ENCODE data around the gene TPRN. TPM values are rescaled to one million over a fixed set of nuclear protein-coding genes. Genes with fewer than 3 reads are reported as not detected.

Gene TPRN
- total RNA-seq, 1 experiment from 2014 or later: 43.1 TPM

DNA sequence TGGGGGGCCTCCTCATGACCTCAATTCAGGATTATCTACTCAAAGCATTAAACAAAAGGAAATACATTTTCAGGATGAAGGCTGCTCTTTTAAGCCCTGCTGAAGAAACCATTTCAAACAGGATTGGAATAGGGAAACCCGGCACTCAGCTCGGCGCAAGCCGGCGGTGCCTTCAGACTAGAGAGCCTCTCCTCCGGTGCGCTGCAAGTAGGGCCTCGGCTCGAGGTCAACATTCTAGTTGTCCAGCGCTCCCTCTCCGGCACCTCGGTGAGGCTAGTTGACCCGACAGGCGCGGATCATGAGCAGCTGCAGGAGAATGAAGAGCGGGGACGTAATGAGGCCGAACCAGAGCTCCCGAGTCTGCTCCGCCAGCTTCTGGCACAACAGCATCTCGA lies 4.2 kb upstream of the TPRN start:
- peak overlapping the region; percentile 82 for H3K27ac Mint-ChIP-seq
- ATAC-seq (no peak), DNase-seq (ENCODE audit: low spot score) (no peak)
- no peaks in the 10 kb centered on the region for H3K9me3 Mint-ChIP-seq
- peaks cover 31% of the 10 kb centered on the region for H3K4me1 Mint-ChIP-seq
- CTCF ChIA-PET: interaction anchor here (0.9 to 1.8 kb wide), 5 partner anchors 14 to 33 kb away, joined by 3 to 6 read pairs (median 3); partner anchors contain the start of gene SSNA1
- POLR2A ChIA-PET: interaction anchor here (1.4 kb wide), 1 partner anchor 16 kb away, joined by 4 read pairs; the partner anchor contains the start of gene SSNA1
- peak overlapping the region; percentile 97 for H3K4me3 Mint-ChIP-seq
- no peak for TF ChIP-seq ESRRA (CRISPR knock-in tag; IDR thresholded peaks at IDR 0.05; ENCODE audit: borderline replicate concordance)
- TF ChIP-seq NR2C2 (CRISPR knock-in tag; IDR thresholded peaks at IDR 0.05): no peak
- TF ChIP-seq, protein P1, sequence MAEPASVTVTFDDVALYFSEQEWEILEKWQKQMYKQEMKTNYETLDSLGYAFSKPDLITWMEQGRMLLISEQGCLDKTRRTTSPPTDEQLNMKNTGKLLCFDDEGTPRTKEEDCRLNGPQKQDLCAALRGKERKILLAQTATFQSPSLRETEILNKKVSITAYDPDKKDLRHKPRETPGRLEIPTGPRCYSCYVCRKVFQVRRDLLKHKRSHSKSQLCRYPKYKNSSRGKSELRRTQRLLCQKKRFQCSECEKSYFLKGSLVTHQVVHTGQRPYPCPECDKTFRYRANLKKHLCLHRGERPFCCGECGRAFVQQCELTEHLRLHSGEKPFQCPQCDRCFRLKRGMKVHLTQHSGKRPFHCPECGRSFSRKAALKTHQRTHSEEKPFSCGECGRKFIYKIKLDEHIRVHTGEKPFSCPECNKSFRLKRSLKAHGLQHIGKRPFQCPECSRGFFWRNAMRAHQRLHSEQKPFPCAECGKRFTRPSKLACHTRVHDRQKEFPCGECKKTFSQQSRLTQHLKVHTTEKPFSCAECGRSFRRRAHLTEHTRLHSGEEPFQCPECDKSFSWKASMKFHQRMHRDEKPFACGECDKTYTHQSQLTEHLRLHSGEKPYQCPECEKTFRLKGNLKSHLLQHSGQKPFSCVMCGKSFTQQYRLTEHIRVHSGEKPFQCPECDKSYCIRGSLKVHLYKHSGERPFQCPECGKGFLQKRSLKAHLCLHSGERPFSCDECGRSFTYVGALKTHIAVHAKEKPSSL (CRISPR knock-in tag; conservative IDR thresholded peaks at IDR 0.05): no peak
- no peak for TF ChIP-seq ZNF121 (CRISPR knock-in tag; IDR thresholded peaks at IDR 0.05)
- TF ChIP-seq, protein P2, sequence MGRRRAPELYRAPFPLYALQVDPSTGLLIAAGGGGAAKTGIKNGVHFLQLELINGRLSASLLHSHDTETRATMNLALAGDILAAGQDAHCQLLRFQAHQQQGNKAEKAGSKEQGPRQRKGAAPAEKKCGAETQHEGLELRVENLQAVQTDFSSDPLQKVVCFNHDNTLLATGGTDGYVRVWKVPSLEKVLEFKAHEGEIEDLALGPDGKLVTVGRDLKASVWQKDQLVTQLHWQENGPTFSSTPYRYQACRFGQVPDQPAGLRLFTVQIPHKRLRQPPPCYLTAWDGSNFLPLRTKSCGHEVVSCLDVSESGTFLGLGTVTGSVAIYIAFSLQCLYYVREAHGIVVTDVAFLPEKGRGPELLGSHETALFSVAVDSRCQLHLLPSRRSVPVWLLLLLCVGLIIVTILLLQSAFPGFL (CRISPR knock-in tag; IDR thresholded peaks at IDR 0.05; ENCODE audit: borderline replicate concordance): no peak
- peaks cover 24% of the 10 kb centered on the region for H3K36me3 Mint-ChIP-seq
- H3K27me3 Mint-ChIP-seq (ENCODE audit: low read depth): no peaks in the 10 kb centered on the region

DNA sequence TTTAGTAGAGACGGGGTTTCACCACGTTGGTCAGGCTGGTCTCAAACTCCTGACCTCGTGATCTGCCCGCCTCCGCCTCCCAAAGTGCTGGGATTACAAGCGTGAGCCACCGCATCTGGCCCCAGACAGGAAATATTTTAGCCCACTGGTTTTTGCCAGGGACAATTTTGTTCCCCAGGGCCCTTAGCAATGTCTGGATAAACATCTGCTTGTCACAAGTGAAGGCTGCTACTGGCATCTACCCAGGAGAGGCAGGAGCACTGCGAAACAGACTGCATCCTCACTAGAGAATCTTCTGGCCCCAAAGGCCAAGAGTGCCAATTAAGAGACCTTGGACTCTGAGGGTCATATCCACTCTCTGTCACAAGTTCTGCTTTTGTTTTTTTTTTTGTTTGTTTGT lies 2.4 kb upstream of the TPRN start:
- Mint-ChIP-seq H3K36me3 (peaks cover 14% of the 10 kb centered on the region), H3K9me3 (no peaks in the 10 kb centered on the region), H3K4me1 (peaks cover 40% of the 10 kb centered on the region), H3K27me3 (ENCODE audit: low read depth) (no peaks in the 10 kb centered on the region), H3K27ac (no peak overlapping the region), H3K4me3 (peak overlapping the region; percentile 24)
- ATAC-seq: no peak
- POLR2A ChIA-PET: interaction anchor here (0.7 to 1.3 kb wide), 2 partner anchors 8 to 15 kb away, joined by 3 to 6 read pairs; no protein-coding TSS in a partner anchor
- DNase-seq (ENCODE audit: low spot score): no peak
- TF ChIP-seq ZNF138 (CRISPR knock-in tag; conservative IDR thresholded peaks at IDR 0.05): no peak
- TF ChIP-seq, protein P3, sequence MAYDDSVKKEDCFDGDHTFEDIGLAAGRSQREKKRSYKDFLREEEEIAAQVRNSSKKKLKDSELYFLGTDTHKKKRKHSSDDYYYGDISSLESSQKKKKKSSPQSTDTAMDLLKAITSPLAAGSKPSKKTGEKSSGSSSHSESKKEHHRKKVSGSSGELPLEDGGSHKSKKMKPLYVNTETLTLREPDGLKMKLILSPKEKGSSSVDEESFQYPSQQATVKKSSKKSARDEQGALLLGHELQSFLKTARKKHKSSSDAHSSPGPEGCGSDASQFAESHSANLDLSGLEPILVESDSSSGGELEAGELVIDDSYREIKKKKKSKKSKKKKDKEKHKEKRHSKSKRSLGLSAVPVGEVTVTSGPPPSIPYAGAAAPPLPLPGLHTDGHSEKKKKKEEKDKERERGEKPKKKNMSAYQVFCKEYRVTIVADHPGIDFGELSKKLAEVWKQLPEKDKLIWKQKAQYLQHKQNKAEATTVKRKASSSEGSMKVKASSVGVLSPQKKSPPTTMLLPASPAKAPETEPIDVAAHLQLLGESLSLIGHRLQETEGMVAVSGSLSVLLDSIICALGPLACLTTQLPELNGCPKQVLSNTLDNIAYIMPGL (CRISPR knock-in tag; IDR thresholded peaks at IDR 0.05): no peak
- CTCF ChIA-PET: no interaction called here

DNA sequence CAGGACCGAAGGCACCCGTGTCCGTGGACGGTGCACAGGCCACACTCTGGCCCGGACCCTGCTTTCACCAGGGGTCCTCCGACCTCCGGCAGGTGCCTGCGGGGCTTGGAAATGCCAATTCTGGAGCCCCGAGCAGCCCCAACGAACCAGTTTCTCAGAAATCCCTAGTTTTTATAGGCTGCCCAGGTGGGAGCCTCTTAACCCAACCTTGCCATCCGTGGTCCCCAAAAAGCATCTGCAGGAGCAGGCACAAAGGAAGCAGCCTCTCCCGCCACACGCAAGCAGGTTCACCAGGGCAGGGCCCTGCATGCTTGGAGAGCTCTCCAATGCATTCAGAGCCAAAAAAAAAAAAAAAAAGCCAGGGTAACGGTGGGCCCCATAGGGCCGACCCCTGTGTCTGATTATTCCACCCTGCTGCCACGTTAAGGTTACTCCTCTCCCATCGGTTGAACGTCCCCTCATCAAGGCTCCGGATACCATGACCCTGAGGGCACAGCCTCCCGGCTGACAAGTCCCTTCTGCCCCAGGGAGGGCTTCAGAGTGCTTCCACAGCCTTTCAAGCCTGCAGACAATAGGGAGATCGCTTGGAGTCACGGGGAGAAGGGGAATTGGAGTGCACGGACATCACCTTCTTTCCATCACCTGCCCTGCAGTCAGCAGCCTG lies 796 bp upstream of the TPRN start:
- ChIA-PET CTCF (interaction anchor here (0.6 to 2.8 kb wide), 17 partner anchors 12 to 624 kb away, joined by 3 to 28 read pairs (median 5); partner anchors contain the start of genes AJM1, ANAPC2, CYSRT1 and ENTPD2), POLR2A (interaction anchor here (0.6 to 1.5 kb wide), 19 partner anchors 11 to 223 kb away, joined by 3 to 13 read pairs (median 5); partner anchors contain the start of genes ANAPC2, MAN1B1, NELFB and RNF208)
- peak overlapping the region; percentile 81 for H3K4me3 Mint-ChIP-seq
- no peaks in the 10 kb centered on the region for H3K27me3 Mint-ChIP-seq (ENCODE audit: low read depth)
- DNase-seq (ENCODE audit: low spot score) (no peak), ATAC-seq (peak; percentile 0; the same call in 1 of the 2 replicates)
- peak overlapping the region; percentile 91 for H3K27ac Mint-ChIP-seq
- H3K4me1 Mint-ChIP-seq: peaks cover 34% of the 10 kb centered on the region
- TF ChIP-seq, protein P4, sequence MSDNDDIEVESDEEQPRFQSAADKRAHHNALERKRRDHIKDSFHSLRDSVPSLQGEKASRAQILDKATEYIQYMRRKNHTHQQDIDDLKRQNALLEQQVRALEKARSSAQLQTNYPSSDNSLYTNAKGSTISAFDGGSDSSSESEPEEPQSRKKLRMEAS (CRISPR knock-in tag; IDR thresholded peaks at IDR 0.05): 0 out of 2 replicates have a peak, but pooled peaks have one; percentile 5
- TF ChIP-seq, protein P5, sequence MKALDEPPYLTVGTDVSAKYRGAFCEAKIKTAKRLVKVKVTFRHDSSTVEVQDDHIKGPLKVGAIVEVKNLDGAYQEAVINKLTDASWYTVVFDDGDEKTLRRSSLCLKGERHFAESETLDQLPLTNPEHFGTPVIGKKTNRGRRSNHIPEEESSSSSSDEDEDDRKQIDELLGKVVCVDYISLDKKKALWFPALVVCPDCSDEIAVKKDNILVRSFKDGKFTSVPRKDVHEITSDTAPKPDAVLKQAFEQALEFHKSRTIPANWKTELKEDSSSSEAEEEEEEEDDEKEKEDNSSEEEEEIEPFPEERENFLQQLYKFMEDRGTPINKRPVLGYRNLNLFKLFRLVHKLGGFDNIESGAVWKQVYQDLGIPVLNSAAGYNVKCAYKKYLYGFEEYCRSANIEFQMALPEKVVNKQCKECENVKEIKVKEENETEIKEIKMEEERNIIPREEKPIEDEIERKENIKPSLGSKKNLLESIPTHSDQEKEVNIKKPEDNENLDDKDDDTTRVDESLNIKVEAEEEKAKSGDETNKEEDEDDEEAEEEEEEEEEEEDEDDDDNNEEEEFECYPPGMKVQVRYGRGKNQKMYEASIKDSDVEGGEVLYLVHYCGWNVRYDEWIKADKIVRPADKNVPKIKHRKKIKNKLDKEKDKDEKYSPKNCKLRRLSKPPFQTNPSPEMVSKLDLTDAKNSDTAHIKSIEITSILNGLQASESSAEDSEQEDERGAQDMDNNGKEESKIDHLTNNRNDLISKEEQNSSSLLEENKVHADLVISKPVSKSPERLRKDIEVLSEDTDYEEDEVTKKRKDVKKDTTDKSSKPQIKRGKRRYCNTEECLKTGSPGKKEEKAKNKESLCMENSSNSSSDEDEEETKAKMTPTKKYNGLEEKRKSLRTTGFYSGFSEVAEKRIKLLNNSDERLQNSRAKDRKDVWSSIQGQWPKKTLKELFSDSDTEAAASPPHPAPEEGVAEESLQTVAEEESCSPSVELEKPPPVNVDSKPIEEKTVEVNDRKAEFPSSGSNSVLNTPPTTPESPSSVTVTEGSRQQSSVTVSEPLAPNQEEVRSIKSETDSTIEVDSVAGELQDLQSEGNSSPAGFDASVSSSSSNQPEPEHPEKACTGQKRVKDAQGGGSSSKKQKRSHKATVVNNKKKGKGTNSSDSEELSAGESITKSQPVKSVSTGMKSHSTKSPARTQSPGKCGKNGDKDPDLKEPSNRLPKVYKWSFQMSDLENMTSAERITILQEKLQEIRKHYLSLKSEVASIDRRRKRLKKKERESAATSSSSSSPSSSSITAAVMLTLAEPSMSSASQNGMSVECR (CRISPR knock-in tag; IDR thresholded peaks at IDR 0.05; ENCODE audit: borderline replicate concordance): 0 out of 2 replicates have a peak, but pooled peaks have one; percentile 53
- 0 out of 2 replicates have a peak, but pooled peaks have one; percentile 1 for TF ChIP-seq KAT7 (CRISPR knock-in tag; IDR thresholded peaks at IDR 0.05; ENCODE audit: borderline replicate concordance)
- TF ChIP-seq, protein P3 (CRISPR knock-in tag; IDR thresholded peaks at IDR 0.05): no peak; the same call in 1 of the 2 replicates
- H3K9me3 Mint-ChIP-seq: no peaks in the 10 kb centered on the region
- no peaks in the 10 kb centered on the region for H3K36me3 Mint-ChIP-seq

Data from WTC11 (cell line).